ENCODE data around the gene CDK18.
A peak's percentile ranks its signal among the peaks of the same experiment; 100 is the strongest.

Gene CDK18

DNA sequence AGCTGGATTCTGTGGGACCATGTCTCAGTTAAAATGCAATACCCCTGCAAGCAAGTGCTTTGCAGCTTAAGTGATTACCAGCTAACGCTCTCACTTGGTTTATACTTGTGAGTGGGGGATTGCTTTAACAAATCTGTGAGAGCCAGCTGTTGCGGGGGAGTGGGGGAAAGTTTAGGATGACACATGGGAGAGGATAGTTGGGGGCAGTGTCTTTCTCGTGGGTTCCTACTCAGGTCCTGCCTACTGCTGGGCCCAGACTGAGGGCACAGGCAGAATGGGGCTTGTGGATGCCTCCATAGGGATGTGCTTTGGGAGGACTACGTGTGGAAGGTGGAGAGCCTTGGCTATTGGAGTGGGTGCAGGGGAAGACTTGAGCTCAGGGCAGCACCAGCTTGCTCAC lies 67.3 kb downstream of the CDK18 start:
- peak; percentile 40 for DNase-seq (ENCODE audit: low spot score)
- no peak overlapping the region for H3K27ac ChIP-seq
- H3K4me3 ChIP-seq: no peak overlapping the region
- TF ChIP-seq, protein P1, sequence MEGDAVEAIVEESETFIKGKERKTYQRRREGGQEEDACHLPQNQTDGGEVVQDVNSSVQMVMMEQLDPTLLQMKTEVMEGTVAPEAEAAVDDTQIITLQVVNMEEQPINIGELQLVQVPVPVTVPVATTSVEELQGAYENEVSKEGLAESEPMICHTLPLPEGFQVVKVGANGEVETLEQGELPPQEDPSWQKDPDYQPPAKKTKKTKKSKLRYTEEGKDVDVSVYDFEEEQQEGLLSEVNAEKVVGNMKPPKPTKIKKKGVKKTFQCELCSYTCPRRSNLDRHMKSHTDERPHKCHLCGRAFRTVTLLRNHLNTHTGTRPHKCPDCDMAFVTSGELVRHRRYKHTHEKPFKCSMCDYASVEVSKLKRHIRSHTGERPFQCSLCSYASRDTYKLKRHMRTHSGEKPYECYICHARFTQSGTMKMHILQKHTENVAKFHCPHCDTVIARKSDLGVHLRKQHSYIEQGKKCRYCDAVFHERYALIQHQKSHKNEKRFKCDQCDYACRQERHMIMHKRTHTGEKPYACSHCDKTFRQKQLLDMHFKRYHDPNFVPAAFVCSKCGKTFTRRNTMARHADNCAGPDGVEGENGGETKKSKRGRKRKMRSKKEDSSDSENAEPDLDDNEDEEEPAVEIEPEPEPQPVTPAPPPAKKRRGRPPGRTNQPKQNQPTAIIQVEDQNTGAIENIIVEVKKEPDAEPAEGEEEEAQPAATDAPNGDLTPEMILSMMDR (IDR thresholded peaks at IDR 0.05): no peak

DNA sequence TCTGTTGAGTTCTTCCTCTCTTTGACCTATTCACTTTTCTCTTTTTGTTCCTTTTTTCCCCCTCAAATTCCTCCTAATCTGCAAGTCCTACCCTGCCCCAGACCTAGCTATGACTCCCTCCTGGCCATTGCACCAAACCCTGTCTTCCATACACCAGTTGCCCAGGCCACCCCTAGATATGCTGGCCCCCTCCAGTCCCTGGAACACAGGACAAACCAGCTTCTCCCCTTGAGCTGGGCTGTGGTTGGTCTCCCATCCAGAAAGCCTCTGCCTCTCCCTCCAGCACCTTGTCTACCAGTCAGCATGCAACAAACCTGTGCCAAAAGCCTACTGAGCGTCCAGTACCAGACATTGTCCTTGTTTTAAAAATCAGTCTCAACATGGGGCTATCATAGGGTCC lies 68.0 kb downstream of the CDK18 start:
- peak; percentile 29 for DNase-seq (ENCODE audit: low spot score)
- H3K27ac ChIP-seq: no peak overlapping the region
- TF ChIP-seq, protein P1 (IDR thresholded peaks at IDR 0.05): no peak
- H3K4me3 ChIP-seq: no peak overlapping the region

DNA sequence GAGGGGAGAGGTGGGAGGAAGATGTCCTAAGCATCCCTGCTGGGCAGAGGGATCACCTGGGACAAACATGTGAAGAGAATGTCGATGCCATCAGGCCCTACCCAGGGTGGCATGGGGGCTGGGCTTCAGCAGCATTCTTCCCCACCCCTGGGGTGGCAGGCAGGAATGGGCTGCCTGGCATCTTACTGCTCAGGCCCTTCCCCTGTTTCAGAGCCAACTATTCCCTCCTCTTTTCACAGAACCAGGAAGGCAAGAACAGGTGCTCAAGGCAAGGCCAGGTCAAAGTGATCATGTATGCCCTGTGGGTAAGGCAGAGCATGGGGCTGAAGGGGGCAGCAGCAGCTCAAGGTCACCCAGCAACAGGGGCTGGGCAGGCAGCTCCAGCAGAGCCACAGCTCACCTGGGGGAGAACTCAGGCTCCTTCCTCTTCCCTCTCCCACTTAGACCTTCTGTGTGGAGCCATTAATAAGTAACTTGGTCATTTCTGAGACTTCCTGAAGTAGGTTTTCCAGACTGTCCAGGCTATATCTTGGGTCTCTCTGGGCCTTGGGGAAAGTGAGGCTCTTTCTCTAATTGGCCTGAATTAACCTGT lies 70.9 kb downstream of the CDK18 start:
- TF ChIP-seq, protein P1 (IDR thresholded peaks at IDR 0.05): no peak
- Histone ChIP-seq H3K4me3 (no peak overlapping the region), H3K27ac (no peak overlapping the region)
- DNase-seq (ENCODE audit: low spot score): peak; percentile 9

DNA sequence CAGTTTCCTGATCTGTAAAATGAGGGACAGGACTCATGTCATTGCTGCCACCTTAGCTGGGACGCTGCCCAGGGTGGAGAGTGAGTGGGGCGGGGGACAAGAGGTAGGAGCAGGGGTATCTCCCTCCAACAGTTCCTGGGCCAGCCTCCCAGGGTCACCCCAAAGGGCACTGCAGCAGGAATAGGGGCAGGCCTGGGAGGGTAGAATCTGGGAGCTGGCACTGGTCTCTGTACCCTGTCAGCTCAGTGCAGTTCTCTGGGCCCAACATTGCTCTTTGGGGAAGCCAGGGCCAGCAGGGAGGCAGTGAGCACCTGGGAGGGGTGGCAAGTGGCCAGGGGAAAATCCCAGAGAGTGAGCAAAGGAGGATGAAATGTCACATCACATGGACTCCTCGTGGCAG lies 71.5 kb downstream of the CDK18 start:
- Histone ChIP-seq H3K4me3 (no peak overlapping the region), H3K27ac (no peak overlapping the region)
- DNase-seq (ENCODE audit: low spot score): no peak
- TF ChIP-seq, protein P1 (IDR thresholded peaks at IDR 0.05): no peak

DNA sequence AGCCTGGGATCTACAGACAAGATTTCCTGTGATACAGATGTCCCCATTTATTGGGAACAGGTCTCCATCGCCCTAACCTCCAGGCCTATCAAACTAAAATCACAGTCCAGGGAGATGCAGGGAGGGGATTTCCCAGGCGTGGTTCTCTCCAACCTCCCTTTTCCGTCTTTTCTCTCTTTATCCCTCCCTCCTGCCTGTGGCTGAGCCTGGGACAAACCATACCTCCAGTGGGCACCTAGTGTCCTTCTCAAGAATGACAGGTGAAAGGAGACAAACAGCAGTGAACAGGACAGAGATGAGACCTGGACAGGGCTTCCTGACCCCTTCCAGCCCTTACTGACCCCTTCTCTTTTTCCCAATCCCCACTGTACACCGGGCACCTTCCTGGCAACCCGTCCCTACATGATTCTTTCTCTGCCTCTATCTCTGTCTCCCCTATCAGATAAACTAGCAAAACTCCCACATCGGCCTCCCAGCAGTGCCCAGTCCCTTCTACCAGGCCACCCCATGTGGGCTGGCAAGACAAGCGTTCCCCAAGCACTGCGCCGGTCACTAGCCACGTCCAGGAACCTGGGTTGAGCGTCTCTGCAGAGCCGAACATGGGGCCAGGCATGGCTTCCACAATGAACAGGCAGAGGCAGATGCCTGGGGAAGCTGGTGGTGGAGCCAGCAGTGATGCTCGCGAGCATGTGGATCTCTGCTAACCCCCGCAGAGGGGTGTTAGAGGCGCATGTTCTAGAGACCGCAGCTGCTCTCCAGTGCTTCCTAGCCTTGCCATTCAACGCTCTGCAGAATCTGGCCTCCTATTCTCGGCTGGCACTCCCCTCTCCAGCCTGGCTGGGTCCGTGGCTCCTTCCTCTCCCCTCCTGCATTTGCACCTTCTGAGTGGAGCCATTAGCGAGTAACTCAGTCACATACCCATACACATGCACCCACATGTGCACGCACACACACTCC lies 72.6 kb downstream of the CDK18 start:
- Histone ChIP-seq H3K27ac (no peak overlapping the region), H3K4me3 (no peak overlapping the region)
- TF ChIP-seq, protein P1 (IDR thresholded peaks at IDR 0.05): no peak
- no peak for DNase-seq (ENCODE audit: low spot score)

DNA sequence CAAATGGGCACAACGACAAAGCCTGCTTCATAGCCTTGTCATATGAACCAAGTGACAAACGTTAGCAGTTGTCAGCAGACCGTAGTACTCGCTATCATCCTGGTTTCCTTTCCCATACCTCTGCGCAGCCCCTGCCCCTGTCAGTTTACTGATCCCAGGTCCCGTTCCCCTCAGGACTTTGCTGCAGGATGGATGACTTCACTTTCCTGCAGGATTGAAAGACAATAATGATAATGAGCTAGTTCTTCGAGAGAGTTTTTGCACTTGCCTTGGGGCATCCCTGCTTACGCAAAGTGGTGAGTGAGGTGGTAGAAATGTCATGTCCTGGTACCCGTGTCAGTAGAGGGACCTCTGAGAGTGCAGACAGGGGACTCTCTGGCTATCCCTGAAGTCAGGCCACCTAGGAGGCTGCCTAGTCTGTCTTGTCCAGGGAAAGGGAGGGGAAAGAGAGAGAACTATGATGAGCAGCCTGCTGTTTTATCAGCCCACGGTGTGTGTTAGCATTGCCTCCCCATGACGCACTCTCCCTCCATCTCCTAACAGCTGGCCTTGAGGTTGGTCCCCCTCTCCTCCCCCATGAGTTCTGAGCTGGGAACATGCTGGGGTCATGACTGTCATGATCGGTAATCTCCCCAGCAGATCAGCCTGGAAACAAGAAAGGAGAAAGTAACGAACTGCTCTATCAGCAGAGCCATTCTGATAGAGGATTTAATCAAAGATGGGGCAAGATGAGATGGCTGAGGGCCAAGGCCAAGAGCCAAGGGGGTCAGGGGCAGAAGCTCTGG lies 73.6 kb downstream of the CDK18 start:
- TF ChIP-seq, protein P1 (IDR thresholded peaks at IDR 0.05): no peak
- peak; percentile 47 for DNase-seq (ENCODE audit: low spot score)
- Histone ChIP-seq H3K27ac (no peak overlapping the region), H3K4me3 (no peak overlapping the region)
